ENCODE results near the gene SLC35F2. TPM values are rescaled to one million over a fixed set of nuclear protein-coding genes. Genes with fewer than 3 reads are reported as not detected.

SLC35F2 gene
- total and polyA plus RNA-seq, 2 of the 8 experiments (the other 6 are each of a cell fraction or from before 2014, with no cell fraction given), result 15.1 to 29.7 TPM

- POLR2A ChIA-PET (ENCODE audit: partially characterized antibody), result interaction anchor here (0.6 to 1.2 kb wide), 2 partner anchors 16 to 373 kb away, joined by 3 read pairs; partner anchors contain the start of gene CWF19L2
- TF ChIP-seq TCF12 (IDR thresholded peaks at IDR 0.05; ENCODE audit: low read depth, low read length) (no peak), CEBPB (IDR thresholded peaks at IDR 0.05; ENCODE audit: low read depth, low read length) (no peak), SRF (IDR thresholded peaks at IDR 0.05; ENCODE audit: low read depth, low read length) (no peak), CTCF (IDR thresholded peaks at IDR 0.05; ENCODE audit: control extremely low read depth in 1 of 3, insufficient read depth in 1 of 3, low read depth in 1 of 3, low read length in 3 of 3) (no peak), TBP (IDR thresholded peaks at IDR 0.05; ENCODE audit: low read depth, low read length) (no peak), ATF3 (IDR thresholded peaks at IDR 0.05; ENCODE audit: insufficient read depth, low read depth, low read length) (no peak), SP4 (IDR thresholded peaks at IDR 0.05; ENCODE audit: low read length) (no peak)
Measured at GRCh38 chr11:107830915-107831540, 27.6 kb downstream of the SLC35F2 start.

More at GRCh38 chr11:107830915-107831540, 27.6 kb downstream of the SLC35F2 start:
- Histone ChIP-seq H3K79me1 (ENCODE audit: low read depth, low read length) (no peaks in the 10 kb centered on the region; the same call in 1 of the 2 replicates), H2BK20ac (ENCODE audit: low read length) (no peak overlapping the region), H4K5ac (ENCODE audit: insufficient read length, low read depth, low read length) (no peak overlapping the region), H4K20me1 (replicated peaks in 1 of 2; ENCODE audit: control insufficient read depth in 1 of 2, insufficient read depth in 2 of 2, low read length in 2 of 2) (peaks cover 4 to 5% of the 10 kb centered on the region in 2 experiments), H4K91ac (replicated peaks; ENCODE audit: insufficient read length, low read length) (no peak overlapping the region), H3K27me3 (replicated peaks in 1 of 4; ENCODE audit: control insufficient read depth in 3 of 4, extremely low read depth in 1 of 4, insufficient read depth in 3 of 4, low read length in 3 of 4) (peaks cover 0 to 2% (median 0%) of the 10 kb centered on the region in 4 experiments; a peak in 1 of 7 replicates), H2BK12ac (ENCODE audit: low read depth, low read length) (no peak overlapping the region), H2BK15ac (ENCODE audit: low read length) (no peak overlapping the region), H2BK5ac (ENCODE audit: low read depth, low read length) (no peak overlapping the region), H2AK5ac (ENCODE audit: low read depth, low read length) (no peak overlapping the region), H3K4me2 (ENCODE audit: insufficient read depth in 1 of 2, low read depth in 2 of 2, low read length in 2 of 2) (no peak overlapping the region), H3K27ac (ENCODE audit: low read depth, low read length) (no peak overlapping the region), H3K14ac (ENCODE audit: insufficient read length) (no peak overlapping the region), H3K23me2 (ENCODE audit: low read depth, low read length) (no peaks in the 10 kb centered on the region), H2AFZ (ENCODE audit: low read length) (no peak overlapping the region), H3K18ac (ENCODE audit: extremely low read depth, low read length) (no peak overlapping the region), H3K36me3 (ENCODE audit: control insufficient read depth in 2 of 4, insufficient read depth in 4 of 4, low read length in 3 of 4) (no peaks in the 10 kb centered on the region), H3K56ac (replicated peaks; ENCODE audit: insufficient read length, low read depth, low read length) (no peak overlapping the region), H2BK120ac (replicated peaks; ENCODE audit: low read depth, low read length) (no peak overlapping the region), H3K79me2 (ENCODE audit: control insufficient read depth in 1 of 2, insufficient read depth in 2 of 2, low read length in 2 of 2) (peaks cover 0 to 27% of the 10 kb centered on the region in 2 experiments; a peak in 2 of 4 replicates), H3K9ac (replicated peaks in 1 of 4; ENCODE audit: extremely low read depth in 1 of 4, low read depth in 3 of 4, low read length in 3 of 4) (no peak overlapping the region), H3K23ac (ENCODE audit: insufficient read length) (no peak overlapping the region), H4K8ac (ENCODE audit: extremely low read depth, insufficient read depth, low read length) (no peak overlapping the region), H3K4me3 (ENCODE audit: extremely low read depth in 1 of 4, insufficient read depth in 2 of 4, low read depth in 3 of 4, low read length in 4 of 4) (no peak overlapping the region), H3K4ac (replicated peaks; ENCODE audit: insufficient read length, low read depth, low read length) (no peak overlapping the region), H3K4me1 (replicated peaks in 1 of 4; ENCODE audit: control insufficient read depth in 3 of 4, insufficient read depth in 4 of 4, low read length in 3 of 4) (peaks cover 0 to 5% (median 2%) of the 10 kb centered on the region in 4 experiments; a peak in 4 of 7 replicates), H3K9me3 (ENCODE audit: insufficient read depth in 2 of 2, low read depth in 1 of 2, low read length in 1 of 2) (no peaks in the 10 kb centered on the region)
- CTCF ChIA-PET (ENCODE audit: partially characterized antibody), result interaction anchor here (0.7 to 1.6 kb wide), 3 partner anchors 31 to 141 kb away, joined by 3 to 5 read pairs (median 3); no protein-coding TSS in a partner anchor
- 93% methylated on average over 5 of the region's 5 CpGs; no CpG with 5 or more reads in 1 of the 2 experiments for WGBS, 2 experiments (ENCODE audit: extremely low coverage in 1 of 2, insufficient coverage in 1 of 2, insufficient read length in 1 of 2, insufficient replicate concordance in 2 of 2, low coverage in 1 of 2, low lambda C conversion rate in 2 of 2, missing lambda C conversion rate in 1 of 2)
- DNase-seq (ENCODE audit: low read depth in 1 of 2, low spot score in 2 of 2) (no peak), FAIRE-seq (no peak)

Data from H1 (cell line).